Measurements from ENCODE around the gene CHD3.
"Not testable (repeated sequence)": the region's sequence is repeated elsewhere in the genome, so short reads cannot be mapped to it uniquely, and the experiment has no call there.

The CHD3 gene

DNA sequence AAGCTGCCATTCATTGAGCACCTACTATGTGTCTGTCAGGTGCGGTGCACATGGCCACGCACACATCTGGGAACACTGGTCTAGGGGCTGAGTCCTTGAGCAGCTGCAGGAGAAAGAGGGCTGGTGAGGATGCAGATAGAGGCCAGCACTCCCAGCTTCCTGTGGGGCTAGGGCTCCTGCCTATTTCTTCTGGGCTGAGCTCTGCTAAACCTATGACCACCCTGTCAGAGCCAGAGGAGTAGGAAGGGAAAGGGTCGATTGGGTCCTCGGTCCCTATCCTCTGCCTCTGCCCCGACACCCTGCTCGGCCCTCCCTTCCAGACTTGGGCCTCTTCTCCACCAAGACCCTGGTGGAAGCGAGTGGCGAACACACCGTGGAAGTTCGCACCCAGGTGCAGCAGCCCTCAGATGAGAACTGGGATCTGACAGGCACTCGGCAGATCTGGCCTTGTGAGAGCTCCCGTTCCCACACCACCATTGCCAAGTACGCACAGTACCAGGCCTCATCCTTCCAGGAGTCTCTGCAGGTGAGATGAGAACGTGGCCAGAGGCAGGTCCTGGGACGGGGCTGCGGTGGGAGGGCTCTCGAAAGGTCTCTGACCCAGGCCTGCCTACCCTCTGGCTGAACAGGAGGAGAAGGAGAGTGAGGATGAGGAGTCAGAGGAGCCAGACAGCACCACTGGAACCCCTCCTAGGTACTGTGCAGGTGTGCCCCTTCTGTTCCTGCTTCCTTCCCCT, 37.7 kb upstream of the CHD3 start:
- DNase-seq = no peak

DNA sequence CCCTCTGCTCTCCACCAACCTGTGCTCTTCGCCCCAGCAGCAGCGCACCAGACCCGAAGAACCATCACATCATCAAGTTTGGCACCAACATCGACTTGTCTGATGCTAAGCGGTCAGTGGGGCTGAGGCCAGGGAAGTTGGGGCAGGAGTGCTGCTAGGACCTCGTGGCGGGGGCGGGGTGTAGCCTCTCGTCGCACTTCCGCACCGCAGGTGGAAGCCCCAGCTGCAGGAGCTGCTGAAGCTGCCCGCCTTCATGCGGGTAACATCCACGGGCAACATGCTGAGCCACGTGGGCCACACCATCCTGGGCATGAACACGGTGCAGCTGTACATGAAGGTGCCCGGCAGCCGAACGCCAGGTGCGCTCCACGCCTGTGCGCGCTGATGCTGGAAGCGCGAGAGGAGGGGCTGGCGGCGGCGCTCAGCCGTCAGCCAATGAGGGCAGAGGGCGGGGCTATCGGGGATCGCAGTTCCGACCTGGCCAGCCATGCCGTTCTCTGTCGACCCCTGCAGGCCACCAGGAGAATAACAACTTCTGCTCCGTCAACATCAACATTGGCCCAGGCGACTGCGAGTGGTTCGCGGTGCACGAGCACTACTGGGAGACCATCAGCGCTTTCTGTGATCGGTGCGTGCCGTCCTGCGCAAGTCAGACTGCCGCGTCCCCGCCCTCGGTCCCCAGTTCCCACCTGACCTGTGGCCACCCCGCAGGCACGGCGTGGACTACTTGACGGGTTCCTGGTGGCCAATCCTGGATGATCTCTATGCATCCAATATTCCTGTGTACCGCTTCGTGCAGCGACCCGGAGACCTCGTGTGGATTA, 36.9 kb upstream of the CHD3 start:
- DNase-seq = peak; percentile 96

DNA sequence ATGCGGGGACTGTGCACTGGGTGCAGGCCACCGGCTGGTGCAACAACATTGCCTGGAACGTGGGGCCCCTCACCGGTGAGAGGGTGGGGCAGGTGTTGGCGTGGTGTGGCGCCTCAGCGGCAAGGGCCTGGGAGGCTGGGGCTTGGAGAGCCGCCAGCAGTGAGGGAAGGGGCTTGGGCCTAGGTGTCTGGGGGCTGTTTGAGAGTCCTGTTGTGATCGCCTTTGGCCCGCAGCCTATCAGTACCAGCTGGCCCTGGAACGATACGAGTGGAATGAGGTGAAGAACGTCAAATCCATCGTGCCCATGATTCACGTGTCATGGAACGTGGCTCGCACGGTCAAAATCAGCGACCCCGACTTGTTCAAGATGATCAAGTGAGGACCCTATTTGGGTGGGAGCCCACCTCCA, 36.3 kb upstream of the CHD3 start:
- DNase-seq = no peak

DNA sequence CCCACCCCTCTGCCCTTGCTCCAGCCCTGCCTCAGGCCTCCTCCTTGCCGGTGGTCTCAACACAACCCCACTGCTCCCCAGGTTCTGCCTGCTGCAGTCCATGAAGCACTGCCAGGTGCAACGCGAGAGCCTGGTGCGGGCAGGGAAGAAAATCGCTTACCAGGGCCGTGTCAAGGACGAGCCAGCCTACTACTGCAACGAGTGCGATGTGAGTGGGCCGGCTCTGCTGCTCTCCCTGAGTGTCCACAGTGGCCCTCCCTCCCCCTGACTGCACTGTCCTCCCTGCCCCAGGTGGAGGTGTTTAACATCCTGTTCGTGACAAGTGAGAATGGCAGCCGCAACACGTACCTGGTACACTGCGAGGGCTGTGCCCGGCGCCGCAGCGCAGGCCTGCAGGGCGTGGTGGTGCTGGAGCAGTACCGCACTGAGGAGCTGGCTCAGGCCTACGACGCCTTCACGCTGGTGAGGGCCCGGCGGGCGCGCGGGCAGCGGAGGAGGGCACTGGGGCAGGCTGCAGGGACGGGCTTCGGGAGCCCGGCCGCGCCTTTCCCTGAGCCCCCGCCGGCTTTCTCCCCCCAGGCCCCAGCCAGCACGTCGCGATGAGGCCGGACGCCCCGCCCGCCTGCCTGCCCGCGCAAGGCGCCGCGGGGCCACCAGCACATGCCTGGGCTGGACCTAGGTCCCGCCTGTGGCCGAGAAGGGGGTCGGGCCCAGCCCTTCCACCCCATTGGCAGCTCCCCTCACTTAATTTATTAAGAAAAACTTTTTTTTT, 35.5 kb upstream of the CHD3 start:
- no peak for DNase-seq

DNA sequence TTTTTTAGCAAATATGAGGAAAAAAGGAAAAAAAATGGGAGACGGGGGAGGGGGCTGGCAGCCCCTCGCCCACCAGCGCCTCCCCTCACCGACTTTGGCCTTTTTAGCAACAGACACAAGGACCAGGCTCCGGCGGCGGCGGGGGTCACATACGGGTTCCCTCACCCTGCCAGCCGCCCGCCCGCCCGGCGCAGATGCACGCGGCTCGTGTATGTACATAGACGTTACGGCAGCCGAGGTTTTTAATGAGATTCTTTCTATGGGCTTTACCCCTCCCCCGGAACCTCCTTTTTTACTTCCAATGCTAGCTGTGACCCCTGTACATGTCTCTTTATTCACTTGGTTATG, 34.9 kb upstream of the CHD3 start:
- no peak for DNase-seq

DNA sequence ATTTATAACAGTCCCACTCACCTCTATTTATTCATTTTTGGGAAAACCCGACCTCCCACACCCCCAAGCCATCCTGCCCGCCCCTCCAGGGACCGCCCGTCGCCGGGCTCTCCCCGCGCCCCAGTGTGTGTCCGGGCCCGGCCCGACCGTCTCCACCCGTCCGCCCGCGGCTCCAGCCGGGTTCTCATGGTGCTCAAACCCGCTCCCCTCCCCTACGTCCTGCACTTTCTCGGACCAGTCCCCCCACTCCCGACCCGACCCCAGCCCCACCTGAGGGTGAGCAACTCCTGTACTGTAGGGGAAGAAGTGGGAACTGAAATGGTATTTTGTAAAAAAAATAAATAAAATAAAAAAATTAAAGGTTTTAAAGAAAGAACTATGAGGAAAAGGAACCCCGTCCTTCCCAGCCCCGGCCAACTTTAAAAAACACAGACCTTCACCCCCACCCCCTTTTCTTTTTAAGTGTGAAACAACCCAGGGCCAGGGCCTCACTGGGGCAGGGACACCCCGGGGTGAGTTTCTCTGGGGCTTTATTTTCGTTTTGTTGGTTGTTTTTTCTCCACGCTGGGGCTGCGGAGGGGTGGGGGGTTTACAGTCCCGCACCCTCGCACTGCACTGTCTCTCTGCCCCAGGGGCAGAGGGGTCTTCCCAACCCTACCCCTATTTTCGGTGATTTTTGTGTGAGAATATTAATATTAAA, 34.4 kb upstream of the CHD3 start:
- no peak for DNase-seq

DNA sequence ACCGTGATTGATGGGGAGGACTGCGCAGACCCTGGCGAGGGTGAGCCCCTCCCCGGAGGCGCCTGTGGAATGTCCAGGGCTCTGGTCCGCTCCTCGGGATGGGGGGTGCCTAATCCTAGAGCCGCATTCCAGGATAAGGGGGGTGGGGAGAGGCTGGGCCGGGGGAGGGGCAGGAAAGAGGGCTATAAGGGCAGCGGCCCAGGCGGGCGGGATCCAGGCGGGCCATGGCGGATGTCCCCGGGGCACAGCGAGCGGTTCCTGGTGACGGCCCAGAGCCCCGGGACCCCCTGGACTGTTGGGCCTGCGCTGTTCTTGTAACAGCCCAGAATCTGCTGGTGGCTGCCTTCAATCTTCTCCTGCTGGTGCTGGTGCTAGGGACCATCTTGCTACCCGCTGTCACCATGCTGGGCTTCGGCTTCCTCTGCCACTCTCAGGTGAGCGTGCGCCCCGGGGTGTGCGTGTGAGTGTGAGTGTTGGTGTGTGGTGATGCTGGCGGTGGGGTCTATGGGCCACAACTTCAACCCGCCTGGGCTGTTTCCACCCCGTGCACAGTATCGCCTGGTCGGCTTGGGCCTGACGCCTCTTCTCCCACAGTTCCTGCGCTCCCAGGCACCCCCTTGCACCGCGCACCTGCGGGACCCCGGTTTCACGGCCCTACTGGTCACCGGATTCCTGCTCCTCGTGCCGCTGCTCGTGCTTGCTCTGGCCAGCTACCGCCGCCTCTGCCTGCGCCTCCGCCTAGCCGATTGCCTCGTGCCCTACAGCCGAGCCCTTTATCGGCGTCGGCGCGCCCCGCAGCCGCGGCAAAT, 33.5 kb upstream of the CHD3 start, which contains the start of gene TMEM88:
Gene TMEM88, plus strand, starts transcription at position 216 of the 809 bp plus-strand sequence. Its CDS starts 9 bp downstream, at position 225.
- no peak for DNase-seq

DNA sequence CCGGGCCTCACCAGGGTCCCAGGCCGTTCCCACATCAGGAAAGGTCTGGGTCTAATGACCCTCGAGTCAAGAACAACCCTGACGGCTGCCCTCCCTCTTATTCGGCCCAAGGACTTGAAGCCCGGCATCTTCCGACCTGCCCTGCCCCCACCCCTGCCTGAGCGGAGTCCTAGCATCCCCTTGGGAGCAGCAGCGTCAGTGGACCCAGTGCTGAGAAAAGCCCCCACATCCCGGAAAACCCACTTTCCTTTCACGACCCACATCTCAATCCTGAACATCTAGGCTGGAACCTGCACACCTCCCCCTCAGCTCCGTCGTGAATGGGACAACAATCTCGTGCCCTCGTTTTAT, 33.0 kb upstream of the CHD3 start:
- DNase-seq = no peak

DNA sequence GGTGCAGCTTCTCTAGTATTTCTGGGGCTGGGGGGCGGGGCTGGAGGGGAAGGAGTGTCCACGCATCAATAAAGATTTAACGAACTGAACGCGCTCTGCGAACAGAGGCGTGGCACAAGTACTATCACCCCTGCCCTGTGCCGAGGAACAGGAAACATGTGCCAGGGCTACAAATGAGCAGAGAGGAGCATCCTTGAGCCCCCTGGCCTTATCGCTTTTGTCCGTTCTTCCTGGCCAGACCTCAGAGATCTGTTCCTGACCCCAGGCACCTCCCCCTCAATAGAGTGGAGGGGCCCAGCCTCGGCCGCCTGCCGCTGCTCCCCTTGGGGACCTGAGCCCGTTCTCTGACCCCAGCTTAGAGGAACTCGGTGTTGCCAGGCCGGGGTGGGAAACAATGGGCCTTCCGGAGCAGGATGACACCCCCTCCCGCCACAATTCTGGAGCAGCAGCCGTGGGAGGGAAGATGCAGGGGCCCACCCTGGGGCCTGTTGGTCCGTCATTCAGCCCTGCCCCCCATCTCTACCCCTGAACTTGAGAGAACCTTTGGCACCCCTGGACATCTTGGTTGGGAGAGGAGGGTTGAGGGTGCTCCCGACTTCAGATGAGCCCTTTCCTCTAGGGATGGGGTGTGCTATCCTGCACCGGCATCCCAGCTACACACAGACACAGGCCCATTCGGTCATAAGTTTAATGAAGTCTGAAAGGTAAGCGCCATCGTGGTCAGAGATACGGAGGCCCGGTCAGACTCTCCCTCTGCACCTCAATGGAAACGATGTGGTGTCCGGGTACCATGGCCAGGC, 32.4 kb upstream of the CHD3 start:
- peak; percentile 56 for DNase-seq

DNA sequence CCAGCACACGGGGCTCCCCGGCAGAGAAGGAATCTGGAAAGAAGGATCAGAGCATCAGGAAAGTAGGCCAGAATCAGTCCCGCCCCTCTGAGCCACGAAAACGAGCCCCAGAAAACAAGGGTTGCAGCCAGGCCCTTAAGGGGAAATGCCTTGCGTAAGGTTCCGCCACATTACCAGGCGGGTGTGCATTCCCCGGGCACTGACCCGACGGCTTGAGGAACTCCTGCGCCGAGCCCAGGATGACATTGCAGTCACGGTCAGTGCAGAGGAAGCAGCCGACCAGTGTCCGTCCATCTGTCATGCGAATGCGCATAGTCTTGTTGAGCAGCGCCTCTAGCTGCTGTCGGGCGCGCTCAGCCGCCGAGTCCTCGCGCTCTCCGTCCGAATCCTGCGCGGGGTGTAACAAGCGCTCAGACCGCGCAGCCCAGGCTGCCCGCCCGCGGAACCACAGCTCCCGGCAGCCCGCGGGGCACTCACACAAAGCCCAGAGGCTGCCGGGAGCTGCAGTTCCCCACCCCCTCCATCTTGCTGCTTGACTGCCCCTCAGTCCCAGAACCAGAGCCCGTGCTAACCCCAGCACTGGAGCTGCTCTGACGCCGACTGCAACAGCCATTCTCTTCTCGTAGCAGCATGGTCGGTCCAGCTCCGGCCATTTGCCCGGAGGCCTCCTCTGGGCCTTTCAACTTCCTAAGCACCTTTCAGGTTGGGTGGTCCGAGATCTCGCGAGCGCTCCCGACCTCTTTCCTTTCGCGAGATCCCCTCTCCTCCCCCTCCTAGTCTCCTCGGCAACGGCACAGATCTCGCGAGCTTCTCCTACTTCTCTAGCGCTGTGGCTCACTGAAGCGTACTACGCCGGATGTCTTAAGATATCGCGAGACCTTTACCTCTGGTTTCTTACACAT, 31.5 kb upstream of the CHD3 start, which contains the start of gene NAA38:
Gene NAA38, minus strand, starts transcription at position 749 of the 902 bp plus-strand sequence. Its CDS starts 96 bp downstream, at position 653.
- peak; percentile 95 for DNase-seq

DNA sequence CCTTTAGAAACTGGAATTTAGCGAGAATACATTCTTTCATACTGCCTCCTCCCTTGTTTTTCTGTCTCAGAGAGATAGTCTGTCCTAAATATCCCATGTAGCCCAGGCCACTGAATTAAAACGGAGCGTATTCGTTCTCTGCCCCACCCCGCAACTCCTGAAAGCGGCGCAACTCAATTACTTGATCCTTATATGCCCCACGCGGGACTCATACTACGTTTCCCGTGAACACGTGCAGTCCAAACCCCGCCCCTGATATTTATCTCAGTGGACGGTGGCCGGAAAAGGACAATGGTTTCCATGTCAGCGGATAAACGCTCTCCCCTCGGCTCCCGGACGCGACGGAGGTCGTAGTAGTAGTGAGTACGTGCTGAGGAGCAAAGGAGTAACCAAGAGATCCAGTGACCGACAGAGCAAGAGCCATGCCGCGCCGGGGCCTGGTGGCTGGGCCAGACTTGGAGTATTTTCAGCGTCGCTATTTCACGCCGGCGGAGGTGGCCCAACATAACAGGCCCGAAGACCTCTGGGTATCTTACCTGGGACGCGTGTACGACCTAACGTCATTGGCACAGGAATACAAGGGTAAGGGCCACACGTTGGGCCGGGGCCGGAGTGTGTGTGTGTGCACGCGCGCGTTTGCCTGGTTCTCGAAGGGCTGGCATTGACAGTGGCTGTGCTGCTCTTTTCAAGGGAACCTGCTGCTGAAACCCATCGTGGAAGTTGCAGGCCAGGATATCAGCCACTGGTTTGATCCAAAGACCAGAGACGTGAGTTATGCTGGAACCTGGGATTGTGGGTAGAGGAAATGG, 30.7 kb upstream of the CHD3 start, which contains the start of gene CYB5D1:
Gene CYB5D1, plus strand, starts transcription at position 291 of the 809 bp plus-strand sequence. Its CDS starts 132 bp downstream, at position 423.
- DNase-seq = peak; percentile 92

DNA sequence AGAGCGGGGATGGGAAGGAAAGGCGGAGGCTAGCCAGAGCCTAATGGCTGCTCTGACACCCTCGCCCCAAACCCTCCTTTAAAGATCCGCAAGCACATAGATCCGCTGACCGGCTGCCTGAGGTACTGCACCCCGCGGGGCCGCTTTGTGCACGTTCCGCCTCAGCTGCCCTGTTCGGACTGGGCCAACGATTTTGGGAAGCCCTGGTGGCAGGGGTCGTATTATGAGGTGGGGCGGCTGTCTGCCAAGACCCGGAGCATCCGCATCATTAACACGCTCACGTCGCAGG, 30.1 kb upstream of the CHD3 start:
- peak; percentile 65 for DNase-seq

DNA sequence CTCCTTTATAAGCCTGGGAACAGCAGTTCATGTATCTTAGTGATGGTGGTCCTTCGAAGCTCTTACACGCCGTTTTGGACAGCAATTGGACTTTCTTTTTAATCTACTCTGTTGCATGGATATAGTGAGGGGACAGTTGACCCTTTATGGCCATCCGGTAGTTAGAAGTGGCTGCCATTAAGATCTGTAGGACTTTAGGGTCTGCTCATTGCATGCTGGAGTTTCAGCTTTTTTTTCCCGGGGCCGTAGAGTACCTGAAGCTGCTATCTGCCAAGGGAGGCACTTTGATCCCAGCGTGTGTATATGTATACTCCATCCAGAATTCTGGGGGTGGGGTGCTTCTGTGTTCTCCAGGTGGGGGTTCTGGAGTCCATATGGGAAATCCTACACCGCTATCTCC, 29.6 kb upstream of the CHD3 start:
- DNase-seq = no peak

DNA sequence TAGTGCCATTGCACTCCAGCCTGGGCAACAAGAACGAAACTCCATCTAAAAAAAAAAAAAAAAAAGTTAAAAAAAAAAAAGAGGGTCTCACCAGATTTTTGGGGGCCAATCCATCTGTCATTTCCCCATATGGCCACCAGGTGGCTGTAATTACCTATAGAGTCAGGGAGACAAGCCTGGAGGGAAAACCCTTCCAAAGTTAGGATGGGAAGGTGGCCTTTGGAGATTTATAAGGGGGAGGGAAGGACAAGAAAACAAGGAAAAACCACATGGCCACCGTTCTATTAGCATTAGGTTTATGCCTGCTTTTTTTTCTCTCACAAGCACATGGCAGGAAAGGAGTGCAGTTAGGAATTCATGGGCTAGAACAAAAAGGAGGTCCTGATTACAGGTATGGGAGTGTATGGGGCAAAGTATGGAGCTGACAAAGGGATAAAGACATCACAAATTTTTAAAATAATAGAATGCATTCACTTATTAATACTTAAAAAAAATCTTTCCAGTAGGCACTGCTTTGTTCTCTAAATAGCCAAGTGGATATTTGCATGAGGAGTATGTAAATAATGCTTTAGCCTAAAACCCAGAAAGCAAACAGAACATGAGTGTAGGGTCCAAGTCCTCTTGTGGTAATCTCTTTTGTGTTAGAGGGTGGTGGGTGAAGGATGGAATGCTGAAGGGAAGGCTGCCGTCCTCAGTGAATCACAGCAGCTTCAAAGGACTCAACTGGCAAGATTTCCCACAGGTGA, 25.7 kb upstream of the CHD3 start:
- no peak for DNase-seq

DNA sequence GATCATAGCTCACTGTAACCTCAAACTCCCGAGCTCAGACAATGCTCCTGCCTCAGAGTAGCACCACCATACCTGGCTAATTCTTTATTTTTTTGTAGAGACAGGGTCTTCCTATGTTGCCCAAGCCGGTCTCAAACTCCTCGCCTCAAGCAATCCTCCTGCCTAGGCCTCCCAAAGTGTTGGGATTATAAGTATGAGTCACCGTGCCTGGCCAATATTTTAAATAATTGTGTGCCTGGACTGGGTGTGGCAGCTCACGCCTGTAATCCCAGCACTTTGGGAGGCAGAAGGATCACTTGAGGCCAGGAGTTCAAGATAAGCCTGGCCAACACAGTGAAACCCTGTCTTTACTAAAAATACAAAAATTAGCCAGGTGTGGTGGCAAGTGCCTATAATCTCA, 24.2 kb upstream of the CHD3 start:
- not testable (repeated sequence) for DNase-seq

DNA sequence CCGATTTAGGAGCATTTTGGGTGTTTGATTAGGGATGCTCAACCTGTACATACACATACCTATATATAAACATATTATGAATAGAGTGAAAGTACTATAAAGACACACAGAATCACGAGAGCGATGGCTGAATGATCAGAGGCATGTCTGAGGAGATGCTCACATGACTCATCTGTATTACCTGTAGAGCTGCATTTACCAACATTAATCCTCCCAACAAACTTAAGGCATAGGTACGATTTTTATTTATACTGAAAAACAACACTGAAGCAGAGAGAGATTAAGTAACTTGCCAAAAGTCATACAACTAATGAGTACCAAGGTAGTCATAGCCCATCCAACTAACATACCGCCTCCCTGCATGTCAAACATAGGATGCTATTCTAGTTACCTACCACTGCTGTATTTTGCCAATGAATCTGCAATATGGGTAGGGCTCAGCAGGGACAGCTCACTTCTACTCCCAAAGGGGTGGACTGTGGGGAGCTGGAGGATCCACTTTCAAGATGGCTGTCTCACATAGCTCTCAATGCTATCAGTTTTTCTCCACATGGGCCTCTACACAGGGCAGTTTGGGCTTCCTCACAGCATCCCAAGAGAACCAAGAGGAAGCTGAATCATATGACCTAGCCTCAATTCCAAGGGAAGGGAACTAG, 23.5 kb upstream of the CHD3 start:
- no peak for DNase-seq

DNA sequence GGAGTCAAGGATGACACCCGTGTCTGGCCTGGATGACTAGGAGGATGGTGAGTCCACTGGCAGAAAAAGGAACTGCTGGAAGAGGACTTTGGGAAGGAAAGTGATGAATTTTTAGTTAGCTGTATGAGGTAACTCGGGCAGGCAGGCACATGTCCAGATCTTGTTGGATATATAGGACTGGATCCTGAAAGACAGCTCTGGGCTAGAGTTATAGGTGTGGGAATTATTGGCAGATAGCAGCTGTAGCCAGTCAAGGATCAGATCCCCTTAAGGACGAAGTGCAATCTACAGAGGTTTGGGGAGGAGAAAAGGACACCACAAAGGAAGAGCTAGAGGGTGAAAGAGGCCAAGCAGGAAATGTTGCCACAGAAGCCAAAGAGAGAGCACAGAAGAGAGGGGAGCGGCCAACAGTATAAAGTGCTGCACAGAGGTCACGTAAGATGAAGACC, 20.7 kb upstream of the CHD3 start:
- no peak for DNase-seq

DNA sequence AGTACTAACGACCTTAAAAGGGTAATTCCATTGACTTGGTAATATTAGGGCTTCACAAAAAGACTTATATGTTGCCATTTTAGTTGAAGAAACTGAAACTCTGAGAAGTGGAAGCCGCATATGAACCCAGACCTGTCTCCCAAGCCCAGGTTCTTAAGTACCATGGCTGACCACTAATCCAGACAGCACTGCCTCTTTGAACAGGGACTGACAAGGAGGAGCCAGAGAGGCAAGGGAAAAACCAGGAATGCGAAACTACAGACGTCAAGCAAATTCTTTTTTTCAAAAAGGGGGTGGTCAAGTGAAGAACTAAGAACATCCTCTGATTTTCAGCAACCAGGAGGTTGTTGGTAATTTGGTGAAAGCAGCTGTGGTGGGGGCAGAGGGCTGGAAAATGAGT, 15.5 kb upstream of the CHD3 start:
- no peak for DNase-seq

Measured in activated CD4-positive, alpha-beta T cell treated with anti-CD3 and anti-CD28 coated beads for 48 hours (primary cell).